Subcutaneous preadipocyte (primary cell): Measurements from ENCODE around the gene MAGEA2. TPM values are rescaled to one million over a fixed set of nuclear protein-coding genes. Genes with fewer than 3 reads are reported as not detected.

Source experiments
- total RNA-seq: library from RNA; depleted of rRNA; stranded (reverse); fragments of >200 nt; gene quantifications from 2 replicates; pipeline ENCODE4 v1.2.3, GENCODE V29; 2012

MAGEA2 gene
- total RNA-seq, result not detected in 2 replicates

GRCh38 chrX:152753686-152754650, at the start of gene MAGEA2:
TSS of gene MAGEA2 (minus strand) at chrX:152753842. CDS start at chrX:152751363, 2,479 bp downstream.

GRCh38 chrX:152769549-152770289, 16.1 kb upstream of the MAGEA2 start, which contains the start of gene MAGEA6:
TSS of gene MAGEA6 (minus strand) at chrX:152769689. CDS start at chrX:152767650, 2,039 bp downstream.

GRCh38 chrX:152758918-152759317, 5.3 kb upstream of the MAGEA2 start, which contains the start of gene CSAG3:
TSS of gene CSAG3 (plus strand) at chrX:152759218.

DNA sequence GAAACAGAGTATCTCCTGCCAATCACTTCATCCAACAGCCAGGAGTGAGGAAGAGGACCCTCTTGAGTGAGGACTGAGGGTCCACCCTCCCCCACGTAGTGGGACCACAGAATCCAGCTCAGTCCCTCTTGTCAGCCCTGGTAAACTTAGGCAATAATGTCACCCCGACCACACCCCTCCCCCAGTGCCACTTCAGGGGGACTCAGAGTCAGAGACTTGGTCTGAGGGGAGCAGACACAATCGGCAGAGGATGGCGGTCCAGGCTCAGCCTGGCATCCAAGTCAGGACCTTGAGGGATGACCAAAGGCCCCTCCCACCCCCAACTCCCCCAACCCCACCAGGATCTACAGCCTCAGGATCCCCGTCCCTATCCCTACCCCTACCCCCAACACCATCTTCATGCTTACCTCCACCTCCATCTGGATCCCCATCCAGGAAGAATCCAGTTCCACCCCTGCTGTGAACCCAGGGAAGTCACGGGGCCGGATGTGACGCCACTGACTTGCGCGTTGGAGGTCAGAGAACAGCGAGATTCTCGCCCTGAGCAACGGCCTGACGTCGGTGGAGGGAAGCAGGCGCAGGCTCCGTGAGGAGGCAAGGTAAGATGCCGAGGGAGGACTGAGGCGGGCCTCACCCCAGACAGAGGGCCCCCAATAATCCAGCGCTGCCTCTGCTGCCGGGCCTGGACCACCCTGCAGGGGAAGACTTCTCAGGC, 20.2 kb downstream of the MAGEA2 start, which contains the start of the genes CSAG1 and MAGEA12:
CSAG1 (minus strand) TSS at position 461 of the 715 bp plus-strand sequence. CDS start 1,261 bp downstream, outside the sequence.
MAGEA12 (plus strand) TSS at position 497 of the 715 bp plus-strand sequence. CDS start 2,405 bp downstream, outside the sequence.

GRCh38 chrX:152713815-152714787, 39.5 kb downstream of the MAGEA2 start, which contains the start of gene MAGEA2B:
TSS of gene MAGEA2B (plus strand) at chrX:152714628. CDS start at chrX:152717107, 2,479 bp downstream.

DNA sequence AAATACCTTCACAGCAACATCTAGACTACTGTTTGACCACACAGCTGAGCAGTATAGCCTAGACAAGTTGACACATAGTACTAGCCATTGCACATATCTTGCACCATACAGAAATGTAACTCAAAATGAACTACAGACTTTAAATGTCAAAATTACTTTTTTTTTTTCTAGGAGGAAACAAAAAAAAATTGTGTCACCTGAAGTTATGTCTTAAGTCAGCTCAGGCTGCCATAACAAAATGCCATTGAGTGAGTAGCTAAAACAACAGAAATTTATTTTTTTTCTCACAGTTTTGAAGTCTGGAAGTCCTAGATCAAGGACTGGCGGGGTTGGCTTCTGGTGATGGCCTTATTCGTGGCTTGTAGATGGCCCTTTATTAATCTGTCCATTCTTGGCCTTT, 44.5 kb downstream of the MAGEA2 start, which contains the start of gene CSAG2:
CSAG2 (minus strand) TSS at position 101 of the 400 bp plus-strand sequence. CDS start 161 bp downstream, outside the sequence.

Other genes starting within 250 kb of the MAGEA2 start
- not detected in 2 replicates for gene GABRQ, start 115.9 kb downstream of the MAGEA2 start, total RNA-seq
- gene MAGEA3, start 55.0 kb downstream of the MAGEA2 start, total RNA-seq, result not detected in 2 replicates
- gene CSAG2, start 44.6 kb downstream of the MAGEA2 start, total RNA-seq, result not detected in 2 replicates
- gene MAGEA2B, start 39.2 kb downstream of the MAGEA2 start, total RNA-seq, result not detected in 2 replicates
- not detected in 2 replicates for gene CSAG1, start 20.1 kb downstream of the MAGEA2 start, total RNA-seq
- not detected in 2 replicates for gene MAGEA12, start 20.1 kb downstream of the MAGEA2 start, total RNA-seq
- not detected in 2 replicates for gene CSAG3, start 5.4 kb upstream of the MAGEA2 start, total RNA-seq
- gene MAGEA6, start 15.8 kb upstream of the MAGEA2 start, total RNA-seq, result not detected in 2 replicates
- 25.2 and 32.0 TPM in 2 replicates for gene CETN2, start 76.9 kb upstream of the MAGEA2 start, total RNA-seq
- 27.6 and 32.3 TPM in 2 replicates for gene NSDHL, start 77.2 kb upstream of the MAGEA2 start, total RNA-seq
- gene ZNF185, start 144.2 kb upstream of the MAGEA2 start, total RNA-seq, result 1.1 and 1.4 TPM in 2 replicates
- not detected in 2 replicates for gene PNMA5, start 240.3 kb upstream of the MAGEA2 start, total RNA-seq